ENCODE results near the gene ZBTB32. TPM values are rescaled to one million over a fixed set of nuclear protein-coding genes. Genes with fewer than 3 reads are reported as not detected.

ZBTB32 gene
- total and polyA plus RNA-seq, 2 experiments from 2014 or later: 0.65 TPM; not detected in 1

DNA sequence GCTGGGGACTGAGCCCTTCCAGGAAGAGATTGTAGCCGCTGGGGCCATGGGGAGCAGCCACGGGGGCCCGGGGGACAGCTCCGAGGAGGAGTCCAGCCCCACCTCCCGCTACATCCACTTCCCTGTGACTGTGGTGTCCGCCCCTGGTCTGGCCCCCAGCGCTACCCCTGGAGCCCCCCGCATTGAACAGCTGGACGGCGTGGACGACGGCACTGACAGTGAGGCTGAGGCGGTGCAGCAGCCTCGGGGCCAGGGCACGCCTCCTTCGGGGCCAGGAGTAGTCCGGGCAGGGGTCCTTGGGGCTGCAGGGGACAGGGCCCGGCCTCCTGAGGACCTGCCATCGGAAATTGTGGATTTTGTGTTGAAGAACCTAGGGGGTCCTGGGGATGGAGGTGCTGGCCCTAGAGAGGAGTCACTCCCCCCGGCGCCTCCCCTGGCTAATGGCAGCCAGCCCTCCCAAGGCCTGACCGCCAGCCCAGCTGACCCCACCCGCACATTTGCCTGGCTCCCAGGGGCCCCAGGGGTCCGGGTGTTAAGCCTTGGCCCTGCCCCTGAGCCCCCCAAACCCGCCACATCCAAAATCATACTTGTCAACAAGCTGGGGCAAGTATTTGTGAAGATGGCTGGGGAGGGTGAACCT lies 28.3 kb downstream of the ZBTB32 start:
- no peak overlapping the region for H3K27ac ChIP-seq (ENCODE audit: low read depth)
- peaks cover 12% of the 10 kb centered on the region for H3K27me3 Mint-ChIP-seq (ENCODE audit: insufficient read depth, low read depth, poor library complexity)
- DNase-seq (ENCODE audit: low spot score) (no peak), ATAC-seq (no peak)
- peaks cover 11% of the 10 kb centered on the region; the same call in 1 of the 2 replicates for H3K36me3 ChIP-seq (ENCODE audit: insufficient read depth)
- H3K27me3 ChIP-seq (ENCODE audit: insufficient read depth): no peaks in the 10 kb centered on the region
- H4K20me1 ChIP-seq (replicated peaks; ENCODE audit: insufficient read depth): peaks cover 5% of the 10 kb centered on the region
- no peak overlapping the region for H3K4me2 ChIP-seq
- H3K79me2 ChIP-seq (replicated peaks; ENCODE audit: insufficient read depth): no peaks in the 10 kb centered on the region
- H3F3A ChIP-seq (replicated peaks; ENCODE audit: low read depth): no peaks in the 10 kb centered on the region
- peaks cover 75% of the 10 kb centered on the region for H3K36me3 Mint-ChIP-seq (ENCODE audit: low read depth)
- no peaks in the 10 kb centered on the region; the same call in 2 of the 3 replicates for H3K9me3 Mint-ChIP-seq
- TF ChIP-seq, protein P1, sequence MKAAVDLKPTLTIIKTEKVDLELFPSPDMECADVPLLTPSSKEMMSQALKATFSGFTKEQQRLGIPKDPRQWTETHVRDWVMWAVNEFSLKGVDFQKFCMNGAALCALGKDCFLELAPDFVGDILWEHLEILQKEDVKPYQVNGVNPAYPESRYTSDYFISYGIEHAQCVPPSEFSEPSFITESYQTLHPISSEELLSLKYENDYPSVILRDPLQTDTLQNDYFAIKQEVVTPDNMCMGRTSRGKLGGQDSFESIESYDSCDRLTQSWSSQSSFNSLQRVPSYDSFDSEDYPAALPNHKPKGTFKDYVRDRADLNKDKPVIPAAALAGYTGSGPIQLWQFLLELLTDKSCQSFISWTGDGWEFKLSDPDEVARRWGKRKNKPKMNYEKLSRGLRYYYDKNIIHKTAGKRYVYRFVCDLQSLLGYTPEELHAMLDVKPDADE (IDR thresholded peaks at IDR 0.05): no peak
- TF ChIP-seq, protein P2, sequence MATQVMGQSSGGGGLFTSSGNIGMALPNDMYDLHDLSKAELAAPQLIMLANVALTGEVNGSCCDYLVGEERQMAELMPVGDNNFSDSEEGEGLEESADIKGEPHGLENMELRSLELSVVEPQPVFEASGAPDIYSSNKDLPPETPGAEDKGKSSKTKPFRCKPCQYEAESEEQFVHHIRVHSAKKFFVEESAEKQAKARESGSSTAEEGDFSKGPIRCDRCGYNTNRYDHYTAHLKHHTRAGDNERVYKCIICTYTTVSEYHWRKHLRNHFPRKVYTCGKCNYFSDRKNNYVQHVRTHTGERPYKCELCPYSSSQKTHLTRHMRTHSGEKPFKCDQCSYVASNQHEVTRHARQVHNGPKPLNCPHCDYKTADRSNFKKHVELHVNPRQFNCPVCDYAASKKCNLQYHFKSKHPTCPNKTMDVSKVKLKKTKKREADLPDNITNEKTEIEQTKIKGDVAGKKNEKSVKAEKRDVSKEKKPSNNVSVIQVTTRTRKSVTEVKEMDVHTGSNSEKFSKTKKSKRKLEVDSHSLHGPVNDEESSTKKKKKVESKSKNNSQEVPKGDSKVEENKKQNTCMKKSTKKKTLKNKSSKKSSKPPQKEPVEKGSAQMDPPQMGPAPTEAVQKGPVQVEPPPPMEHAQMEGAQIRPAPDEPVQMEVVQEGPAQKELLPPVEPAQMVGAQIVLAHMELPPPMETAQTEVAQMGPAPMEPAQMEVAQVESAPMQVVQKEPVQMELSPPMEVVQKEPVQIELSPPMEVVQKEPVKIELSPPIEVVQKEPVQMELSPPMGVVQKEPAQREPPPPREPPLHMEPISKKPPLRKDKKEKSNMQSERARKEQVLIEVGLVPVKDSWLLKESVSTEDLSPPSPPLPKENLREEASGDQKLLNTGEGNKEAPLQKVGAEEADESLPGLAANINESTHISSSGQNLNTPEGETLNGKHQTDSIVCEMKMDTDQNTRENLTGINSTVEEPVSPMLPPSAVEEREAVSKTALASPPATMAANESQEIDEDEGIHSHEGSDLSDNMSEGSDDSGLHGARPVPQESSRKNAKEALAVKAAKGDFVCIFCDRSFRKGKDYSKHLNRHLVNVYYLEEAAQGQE (IDR thresholded peaks at IDR 0.05; ENCODE audit: unreplicated experiment): no peak
- no peak for TF ChIP-seq CREB1 (CRISPR knock-in tag; IDR thresholded peaks at IDR 0.05; ENCODE audit: low read depth)
- TF ChIP-seq EZH2phosphoT487 (IDR thresholded peaks at IDR 0.05; ENCODE audit: unreplicated experiment): no peak
- TF ChIP-seq STAT1 (IDR thresholded peaks at IDR 0.05; ENCODE audit: unreplicated experiment): no peak
- TF ChIP-seq POLR2AphosphoS5 (IDR thresholded peaks at IDR 0.05; ENCODE audit: low read depth): no peak
- no peak for TF ChIP-seq JUNB (IDR thresholded peaks at IDR 0.05; ENCODE audit: unreplicated experiment)
- TF ChIP-seq ZNF114 (CRISPR knock-in tag; IDR thresholded peaks at IDR 0.05): no peak
- TF ChIP-seq ZNF331 (CRISPR knock-in tag; IDR thresholded peaks at IDR 0.05; ENCODE audit: low read depth): no peak
- TF ChIP-seq EZH2 (IDR thresholded peaks at IDR 0.05; ENCODE audit: low read depth, unreplicated experiment): no peak
- TF ChIP-seq, protein P3, sequence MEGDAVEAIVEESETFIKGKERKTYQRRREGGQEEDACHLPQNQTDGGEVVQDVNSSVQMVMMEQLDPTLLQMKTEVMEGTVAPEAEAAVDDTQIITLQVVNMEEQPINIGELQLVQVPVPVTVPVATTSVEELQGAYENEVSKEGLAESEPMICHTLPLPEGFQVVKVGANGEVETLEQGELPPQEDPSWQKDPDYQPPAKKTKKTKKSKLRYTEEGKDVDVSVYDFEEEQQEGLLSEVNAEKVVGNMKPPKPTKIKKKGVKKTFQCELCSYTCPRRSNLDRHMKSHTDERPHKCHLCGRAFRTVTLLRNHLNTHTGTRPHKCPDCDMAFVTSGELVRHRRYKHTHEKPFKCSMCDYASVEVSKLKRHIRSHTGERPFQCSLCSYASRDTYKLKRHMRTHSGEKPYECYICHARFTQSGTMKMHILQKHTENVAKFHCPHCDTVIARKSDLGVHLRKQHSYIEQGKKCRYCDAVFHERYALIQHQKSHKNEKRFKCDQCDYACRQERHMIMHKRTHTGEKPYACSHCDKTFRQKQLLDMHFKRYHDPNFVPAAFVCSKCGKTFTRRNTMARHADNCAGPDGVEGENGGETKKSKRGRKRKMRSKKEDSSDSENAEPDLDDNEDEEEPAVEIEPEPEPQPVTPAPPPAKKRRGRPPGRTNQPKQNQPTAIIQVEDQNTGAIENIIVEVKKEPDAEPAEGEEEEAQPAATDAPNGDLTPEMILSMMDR (conservative IDR thresholded peaks at IDR 0.05; ENCODE audit: low read depth in 2 of 2): no peak
- no peak for TF ChIP-seq NANOG (IDR thresholded peaks at IDR 0.05; ENCODE audit: borderline replicate concordance)
- TF ChIP-seq, protein P4, sequence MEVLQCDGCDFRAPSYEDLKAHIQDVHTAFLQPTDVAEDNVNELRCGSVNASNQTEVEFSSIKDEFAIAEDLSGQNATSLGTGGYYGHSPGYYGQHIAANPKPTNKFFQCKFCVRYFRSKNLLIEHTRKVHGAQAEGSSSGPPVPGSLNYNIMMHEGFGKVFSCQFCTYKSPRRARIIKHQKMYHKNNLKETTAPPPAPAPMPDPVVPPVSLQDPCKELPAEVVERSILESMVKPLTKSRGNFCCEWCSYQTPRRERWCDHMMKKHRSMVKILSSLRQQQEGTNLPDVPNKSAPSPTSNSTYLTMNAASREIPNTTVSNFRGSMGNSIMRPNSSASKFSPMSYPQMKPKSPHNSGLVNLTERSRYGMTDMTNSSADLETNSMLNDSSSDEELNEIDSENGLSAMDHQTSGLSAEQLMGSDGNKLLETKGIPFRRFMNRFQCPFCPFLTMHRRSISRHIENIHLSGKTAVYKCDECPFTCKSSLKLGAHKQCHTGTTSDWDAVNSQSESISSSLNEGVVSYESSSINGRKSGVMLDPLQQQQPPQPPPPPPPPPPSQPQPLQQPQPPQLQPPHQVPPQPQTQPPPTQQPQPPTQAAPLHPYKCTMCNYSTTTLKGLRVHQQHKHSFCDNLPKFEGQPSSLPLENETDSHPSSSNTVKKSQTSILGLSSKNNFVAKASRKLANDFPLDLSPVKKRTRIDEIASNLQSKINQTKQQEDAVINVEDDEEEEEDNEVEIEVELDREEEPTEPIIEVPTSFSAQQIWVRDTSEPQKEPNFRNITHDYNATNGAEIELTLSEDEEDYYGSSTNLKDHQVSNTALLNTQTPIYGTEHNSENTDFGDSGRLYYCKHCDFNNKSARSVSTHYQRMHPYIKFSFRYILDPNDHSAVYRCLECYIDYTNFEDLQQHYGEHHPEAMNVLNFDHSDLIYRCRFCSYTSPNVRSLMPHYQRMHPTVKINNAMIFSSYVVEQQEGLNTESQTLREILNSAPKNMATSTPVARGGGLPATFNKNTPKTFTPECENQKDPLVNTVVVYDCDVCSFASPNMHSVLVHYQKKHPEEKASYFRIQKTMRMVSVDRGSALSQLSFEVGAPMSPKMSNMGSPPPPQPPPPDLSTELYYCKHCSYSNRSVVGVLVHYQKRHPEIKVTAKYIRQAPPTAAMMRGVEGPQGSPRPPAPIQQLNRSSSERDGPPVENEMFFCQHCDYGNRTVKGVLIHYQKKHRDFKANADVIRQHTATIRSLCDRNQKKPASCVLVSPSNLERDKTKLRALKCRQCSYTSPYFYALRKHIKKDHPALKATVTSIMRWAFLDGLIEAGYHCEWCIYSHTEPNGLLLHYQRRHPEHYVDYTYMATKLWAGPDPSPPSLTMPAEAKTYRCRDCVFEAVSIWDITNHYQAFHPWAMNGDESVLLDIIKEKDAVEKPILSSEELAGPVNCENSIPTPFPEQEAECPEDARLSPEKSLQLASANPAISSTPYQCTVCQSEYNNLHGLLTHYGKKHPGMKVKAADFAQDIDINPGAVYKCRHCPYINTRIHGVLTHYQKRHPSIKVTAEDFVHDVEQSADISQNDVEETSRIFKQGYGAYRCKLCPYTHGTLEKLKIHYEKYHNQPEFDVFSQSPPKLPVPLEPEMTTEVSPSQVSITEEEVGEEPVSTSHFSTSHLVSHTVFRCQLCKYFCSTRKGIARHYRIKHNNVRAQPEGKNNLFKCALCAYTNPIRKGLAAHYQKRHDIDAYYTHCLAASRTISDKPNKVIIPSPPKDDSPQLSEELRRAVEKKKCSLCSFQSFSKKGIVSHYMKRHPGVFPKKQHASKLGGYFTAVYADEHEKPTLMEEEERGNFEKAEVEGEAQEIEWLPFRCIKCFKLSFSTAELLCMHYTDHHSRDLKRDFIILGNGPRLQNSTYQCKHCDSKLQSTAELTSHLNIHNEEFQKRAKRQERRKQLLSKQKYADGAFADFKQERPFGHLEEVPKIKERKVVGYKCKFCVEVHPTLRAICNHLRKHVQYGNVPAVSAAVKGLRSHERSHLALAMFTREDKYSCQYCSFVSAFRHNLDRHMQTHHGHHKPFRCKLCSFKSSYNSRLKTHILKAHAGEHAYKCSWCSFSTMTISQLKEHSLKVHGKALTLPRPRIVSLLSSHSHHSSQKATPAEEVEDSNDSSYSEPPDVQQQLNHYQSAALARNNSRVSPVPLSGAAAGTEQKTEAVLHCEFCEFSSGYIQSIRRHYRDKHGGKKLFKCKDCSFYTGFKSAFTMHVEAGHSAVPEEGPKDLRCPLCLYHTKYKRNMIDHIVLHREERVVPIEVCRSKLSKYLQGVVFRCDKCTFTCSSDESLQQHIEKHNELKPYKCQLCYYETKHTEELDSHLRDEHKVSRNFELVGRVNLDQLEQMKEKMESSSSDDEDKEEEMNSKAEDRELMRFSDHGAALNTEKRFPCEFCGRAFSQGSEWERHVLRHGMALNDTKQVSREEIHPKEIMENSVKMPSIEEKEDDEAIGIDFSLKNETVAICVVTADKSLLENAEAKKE (CRISPR knock-in tag; IDR thresholded peaks at IDR 0.05): no peak
- no peak overlapping the region for H3K27ac Mint-ChIP-seq
- no peaks in the 10 kb centered on the region for H3K4me1 Mint-ChIP-seq
- no peak overlapping the region for H2AFZ ChIP-seq
- H3K4me1 ChIP-seq (ENCODE audit: insufficient read depth): no peaks in the 10 kb centered on the region
- H3K9me2 ChIP-seq (ENCODE audit: insufficient read depth): no peaks in the 10 kb centered on the region
- no peak overlapping the region for H3K4me3 Mint-ChIP-seq
- no peak overlapping the region for H3K4me3 ChIP-seq
